G401.6 (cell line): Measurements from ENCODE around the gene SLC44A1.

ENCODE experiments used
- FAIRE-seq: peaks from 2 replicates; lab custom pipeline; 2012; peaks lifted over from hg19 to GRCh38; lab: Jason Lieb, UNC

Gene SLC44A1

DNA sequence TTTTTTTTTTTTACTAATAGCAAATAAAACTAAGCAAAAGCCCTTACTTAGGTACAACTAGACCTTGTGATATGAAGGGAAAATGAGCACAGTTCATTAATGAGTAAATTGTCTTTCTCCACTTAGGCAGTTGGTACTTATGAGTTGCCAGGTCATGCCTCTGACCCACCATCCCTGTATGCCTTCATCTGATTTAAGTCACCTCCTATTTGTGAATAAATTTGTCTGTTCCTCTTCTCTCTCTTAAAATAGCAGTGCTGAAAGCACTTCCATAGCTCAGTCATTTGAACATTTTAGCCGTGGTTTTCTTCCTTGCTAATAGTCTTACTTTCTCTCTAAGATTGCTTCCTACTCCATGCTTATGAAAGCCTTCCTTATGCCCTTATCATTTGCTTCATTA is 61.4 kb downstream of the SLC44A1 start:
- FAIRE-seq: no peak

DNA sequence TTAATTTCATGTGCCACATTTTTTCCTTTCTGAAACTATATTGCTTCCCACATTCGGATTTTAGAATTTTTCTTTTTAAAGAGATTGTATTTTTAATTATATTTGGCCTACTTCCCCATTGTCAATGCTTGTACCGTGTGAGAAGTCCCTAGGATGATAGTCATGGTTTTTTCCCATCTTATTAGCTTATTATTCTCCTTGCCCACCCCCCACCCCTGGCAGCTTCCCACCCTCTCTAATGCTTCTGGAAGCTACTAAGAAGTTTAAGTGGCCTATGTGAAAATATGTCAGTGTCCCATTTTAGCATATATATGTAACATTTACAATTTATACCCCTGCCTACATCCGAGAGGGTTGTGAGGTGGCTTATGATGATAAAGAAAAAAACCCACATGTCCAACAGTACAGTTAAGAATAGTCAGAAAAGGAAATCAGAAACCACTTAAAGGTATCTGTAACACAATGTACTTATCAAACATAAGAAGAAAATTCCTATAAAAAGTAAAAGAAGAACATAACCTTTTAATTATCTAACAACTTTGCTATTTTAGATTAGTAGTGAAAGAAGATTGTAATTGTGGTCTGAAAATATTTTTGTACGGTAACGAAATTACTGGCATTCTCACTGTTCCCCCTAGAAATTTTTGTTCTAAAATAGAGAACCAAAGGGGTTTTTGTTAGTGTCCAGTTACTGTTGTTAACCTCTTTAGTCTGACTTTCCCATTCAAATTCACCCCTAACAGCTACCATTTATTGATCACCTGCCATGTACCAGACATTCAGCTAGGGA is 62.1 kb downstream of the SLC44A1 start:
- no peak for FAIRE-seq

DNA sequence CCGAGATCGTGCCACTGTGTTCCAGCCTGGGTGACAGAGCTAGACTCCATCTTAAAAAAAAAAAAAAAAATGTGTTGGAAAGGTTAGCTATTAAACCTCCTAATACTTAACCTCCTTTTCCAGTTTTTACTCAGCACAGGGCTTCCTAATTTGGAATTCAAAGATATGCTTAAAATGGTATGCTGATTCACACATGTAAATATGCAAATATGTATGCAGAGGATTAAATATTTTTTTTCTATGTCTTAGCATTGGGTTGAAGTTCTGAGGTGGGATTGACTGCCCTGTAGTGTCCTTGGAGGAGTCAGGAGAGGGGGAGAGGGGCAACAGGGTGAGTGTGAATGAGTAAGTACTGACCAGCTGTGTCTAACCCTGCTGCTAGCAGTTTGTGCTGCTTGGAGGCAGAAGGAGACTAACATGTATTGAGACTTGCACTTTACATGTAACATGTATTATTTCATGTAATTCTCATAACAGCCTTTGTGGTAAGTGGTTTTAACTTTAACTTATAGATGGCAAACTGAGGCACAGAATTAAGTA is 63.2 kb downstream of the SLC44A1 start:
- FAIRE-seq: no peak

DNA sequence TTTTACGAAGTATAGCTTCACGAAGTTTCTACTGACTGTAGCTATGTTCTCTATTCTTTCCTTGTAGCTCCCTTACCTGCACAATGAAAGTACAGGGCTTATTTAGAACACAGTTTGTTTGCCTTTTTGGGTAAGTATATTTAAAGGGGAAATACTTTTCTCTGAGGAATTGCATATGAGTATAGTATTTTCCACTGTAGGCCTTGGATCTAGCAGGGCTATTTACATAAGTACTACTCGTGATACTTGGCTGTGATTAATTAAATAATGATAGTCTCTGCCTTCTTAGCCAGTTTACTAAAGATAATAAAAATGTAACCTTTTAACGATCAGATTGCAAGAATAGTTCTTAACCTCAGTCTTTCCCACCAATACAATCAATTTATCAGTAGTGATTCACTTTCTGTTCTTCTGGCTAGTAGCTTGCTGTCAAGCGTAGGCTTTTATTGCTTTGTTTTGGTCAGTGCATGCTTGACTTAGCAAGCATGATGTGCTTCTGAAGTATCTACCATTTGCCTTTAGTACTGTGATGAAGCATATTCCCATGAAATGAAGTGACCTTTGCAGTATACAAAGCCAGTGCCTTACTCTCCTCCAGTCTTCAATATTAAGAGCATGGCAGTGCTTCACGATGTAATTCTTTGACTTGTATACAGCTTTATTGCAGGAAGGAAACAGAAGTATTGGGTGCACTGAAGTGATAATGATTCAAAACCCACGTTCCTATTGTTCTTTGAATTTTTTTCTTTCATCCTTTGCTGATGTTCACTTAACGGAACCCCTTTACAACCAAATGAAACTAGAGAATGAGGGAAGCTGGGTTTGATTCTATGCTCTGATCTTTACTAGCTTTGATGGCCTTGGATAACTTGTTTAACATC is 64.2 kb downstream of the SLC44A1 start:
- FAIRE-seq: no peak

DNA sequence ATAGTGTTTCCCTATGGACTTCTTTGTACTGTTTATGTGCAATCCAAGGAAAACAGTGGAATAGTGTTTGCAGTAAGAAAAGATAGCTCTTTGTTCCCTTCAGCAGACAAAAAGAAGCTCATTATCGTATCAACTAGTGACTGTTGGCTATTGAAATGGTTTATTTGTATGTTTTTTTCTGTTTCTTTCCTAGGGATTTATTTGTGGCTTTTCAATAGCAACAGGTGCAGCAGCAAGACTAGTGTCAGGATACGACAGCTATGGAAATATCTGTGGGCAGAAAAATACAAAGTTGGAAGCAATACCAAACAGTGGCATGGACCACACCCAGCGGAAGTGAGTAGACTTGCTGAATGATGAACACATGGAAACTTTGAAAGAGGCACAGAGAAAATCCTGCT is 65.1 kb downstream of the SLC44A1 start:
- no peak for FAIRE-seq

DNA sequence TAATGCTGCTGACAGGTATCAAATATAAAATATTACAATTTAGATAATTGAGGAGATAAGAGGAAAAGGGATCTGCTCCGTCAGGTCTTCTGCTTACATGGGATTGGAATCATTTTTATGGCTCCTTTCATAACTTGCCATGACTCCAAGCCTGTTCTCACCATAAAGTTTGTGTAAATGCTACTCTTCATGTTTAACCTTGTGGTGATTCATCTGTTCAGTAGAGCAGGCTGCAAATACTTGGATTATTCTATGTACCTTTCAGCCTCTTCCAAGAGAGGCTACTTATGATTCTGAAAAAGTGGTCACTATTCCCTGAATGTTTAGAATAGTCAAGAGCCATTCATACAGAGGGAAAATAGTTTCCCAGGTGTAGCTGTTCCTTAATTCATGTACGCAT is 66.9 kb downstream of the SLC44A1 start:
- FAIRE-seq: no peak

DNA sequence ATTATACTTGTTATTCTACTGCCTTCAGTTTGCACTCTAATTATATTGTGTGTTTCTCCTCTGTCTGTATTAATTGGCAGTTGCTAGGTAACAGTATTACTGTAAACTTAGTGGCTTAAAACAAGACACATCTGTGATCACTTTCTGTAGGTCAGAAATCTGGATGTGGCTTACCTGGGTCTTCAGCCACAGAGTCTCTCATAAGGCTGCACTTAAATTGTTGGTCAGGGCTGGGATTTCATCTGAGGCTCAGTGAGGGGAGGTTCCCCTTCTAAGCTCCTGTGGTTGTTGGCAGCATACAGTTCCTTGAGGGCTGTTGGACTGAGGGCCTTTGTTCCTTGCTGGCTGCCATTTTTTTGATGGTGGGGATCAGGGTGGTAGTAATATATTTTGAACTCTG is 68.8 kb downstream of the SLC44A1 start:
- FAIRE-seq: no peak

DNA sequence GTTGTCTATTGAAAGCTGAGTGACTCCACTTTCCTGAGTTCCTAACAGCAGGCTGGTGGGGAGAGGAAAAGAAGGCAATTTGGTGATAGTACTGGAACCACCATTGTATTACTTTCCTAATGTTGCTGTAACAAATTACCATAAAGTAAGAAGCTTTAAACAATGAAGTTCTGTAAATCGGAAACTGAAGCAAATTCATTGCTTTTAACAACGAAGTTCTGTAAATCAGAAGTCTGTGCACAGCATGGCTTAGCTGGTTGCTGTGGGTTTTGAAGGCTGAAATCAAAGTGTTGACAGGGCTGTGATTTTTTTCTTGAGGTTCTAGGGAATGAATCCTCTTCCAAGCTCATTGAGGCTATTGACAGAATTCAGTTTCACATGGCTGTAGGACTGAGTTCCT is 72.3 kb downstream of the SLC44A1 start:
- no peak for FAIRE-seq

DNA sequence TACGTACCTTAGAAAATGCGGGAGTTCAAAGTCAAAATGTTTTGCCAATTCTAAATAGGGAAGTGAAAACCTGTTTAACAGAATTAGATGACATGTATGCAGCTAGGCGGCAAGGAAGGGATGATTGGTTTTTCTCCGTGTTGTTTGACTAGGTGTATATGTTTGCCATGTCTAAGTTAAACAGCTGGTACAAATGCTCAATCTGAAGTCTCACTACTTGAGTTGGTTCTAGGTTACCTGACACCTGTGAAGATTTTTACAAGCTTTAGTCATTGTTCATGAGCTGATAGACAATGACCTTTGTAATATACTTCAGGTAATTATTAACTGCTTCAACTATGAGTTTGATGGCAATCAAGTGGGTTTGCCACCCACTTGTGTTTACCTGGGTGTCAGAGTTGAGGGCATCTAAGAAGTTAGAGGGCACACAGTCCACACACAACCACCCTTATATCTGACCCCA is 74.3 kb downstream of the SLC44A1 start:
- no peak for FAIRE-seq

DNA sequence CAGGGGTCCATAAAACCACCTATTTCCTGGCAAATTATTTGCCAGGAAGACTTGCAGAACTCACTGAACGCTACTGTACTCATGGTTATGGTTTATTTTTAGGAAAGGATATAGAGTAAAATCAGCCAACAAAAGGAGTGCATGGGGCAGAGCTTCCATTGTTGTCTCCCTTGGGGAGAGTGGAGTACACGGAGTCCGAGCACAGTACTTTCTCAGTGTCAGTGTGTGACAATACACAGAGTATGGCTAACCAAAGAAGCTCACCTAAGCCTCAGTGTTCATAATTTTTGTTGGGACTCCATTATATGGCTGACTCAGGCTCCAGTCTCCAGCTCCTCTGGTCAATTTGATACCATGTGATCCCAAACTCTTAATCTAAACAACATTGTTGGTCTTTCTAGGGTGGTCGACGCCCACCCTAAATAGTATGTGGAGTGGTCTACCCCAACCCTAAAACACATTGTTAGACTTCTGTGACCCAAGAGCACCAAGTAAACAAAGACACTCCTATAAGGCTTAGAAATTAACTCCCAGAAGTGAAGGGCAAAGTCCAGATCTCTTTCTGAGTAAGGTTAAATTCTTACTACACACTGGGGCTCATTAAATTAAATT is 74.9 kb downstream of the SLC44A1 start:
- no peak for FAIRE-seq

DNA sequence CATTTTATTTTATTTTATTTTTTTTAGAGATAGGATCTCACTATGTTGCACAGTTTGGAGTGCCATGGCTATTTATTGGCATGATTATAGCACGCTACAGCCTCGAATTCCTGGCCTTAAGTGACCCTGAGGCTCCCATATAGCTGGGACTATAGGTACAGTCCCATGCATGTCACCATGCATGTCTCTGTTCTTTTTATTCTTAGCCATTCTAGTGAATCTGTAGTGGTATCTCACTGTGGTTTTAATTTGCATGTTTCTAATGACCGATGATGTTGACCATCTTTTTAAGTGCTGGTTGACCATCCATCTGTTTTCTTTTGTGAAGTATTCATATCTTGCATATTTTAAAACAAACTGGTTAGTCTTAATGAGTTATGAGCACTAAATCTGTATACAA is 76.1 kb downstream of the SLC44A1 start:
- FAIRE-seq: no peak

DNA sequence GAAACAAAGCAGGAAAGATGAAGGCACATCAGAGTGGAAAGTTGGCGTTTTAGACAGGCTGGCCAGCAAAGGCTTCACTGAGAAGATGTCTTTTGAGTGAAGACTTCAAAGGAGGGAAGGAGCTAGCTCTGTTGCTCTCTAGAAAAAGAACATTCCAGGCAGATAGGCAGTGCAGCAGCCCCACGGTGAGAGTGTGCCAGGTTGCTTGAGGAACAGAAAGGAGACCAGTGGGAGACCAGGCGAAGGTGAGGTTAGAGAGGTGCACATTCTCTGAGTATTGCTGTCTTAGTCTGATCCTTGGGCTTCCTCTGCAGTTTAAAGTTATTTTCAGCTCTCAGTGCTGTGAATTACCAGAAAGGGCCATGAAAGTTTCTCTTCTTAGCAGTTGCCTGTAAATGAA is 83.8 kb downstream of the SLC44A1 start:
- FAIRE-seq: no peak

DNA sequence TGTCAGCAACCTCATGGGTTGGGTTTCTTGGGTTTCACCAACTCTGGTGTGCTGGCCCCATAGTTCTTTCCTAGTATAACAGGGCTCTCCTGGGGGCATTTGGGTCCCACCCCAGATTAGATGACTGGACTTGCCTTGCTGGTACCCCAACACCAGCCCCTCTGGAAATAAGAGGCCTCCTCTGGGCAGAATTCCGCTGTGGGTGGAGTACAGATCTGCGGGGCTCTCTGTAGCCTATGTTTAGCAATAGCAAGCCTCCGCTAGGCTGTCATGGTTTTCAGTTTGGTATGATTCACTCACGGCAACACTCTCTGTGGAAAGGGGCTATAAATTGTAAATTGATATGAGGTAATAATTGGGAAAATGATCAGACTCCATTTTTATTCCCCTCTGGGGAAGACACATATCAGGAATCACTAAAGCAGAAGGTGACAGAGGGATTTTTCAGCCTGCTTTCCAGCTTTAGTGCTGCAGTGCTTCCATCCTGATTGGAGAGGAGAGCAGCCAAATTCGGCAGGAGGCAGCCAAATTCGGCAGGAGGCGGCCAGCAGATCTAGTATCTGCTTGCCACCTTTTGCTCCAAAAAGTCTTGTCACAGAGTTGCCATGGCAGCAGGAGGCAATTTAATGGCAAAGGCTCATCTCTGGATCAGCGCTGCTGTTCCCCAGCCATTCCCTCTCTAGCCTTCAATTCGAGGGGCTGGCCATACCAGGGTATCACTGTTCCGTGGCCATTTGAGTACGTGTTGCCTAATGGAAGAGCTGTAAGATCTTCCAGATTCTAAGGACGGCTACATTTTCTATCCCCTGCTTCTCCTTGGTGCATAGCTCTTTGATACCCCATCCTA is 84.6 kb downstream of the SLC44A1 start:
- no peak for FAIRE-seq

DNA sequence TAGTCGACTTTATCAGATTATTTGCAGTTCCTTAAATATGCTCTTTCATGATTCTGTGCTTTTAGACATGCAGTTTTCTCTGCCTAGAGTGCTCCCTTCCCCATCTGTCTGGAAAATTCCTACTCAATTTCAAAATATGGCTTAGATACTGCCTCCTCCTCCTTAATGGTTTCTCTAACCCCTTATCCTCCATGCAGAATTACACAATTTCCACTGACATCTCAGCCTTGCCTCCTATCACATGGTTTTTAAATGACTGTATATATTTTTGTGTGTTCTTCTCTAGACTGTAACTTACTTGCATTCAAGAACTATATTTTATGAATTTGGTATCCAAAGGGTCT is 85.2 kb downstream of the SLC44A1 start:
- FAIRE-seq: no peak

DNA sequence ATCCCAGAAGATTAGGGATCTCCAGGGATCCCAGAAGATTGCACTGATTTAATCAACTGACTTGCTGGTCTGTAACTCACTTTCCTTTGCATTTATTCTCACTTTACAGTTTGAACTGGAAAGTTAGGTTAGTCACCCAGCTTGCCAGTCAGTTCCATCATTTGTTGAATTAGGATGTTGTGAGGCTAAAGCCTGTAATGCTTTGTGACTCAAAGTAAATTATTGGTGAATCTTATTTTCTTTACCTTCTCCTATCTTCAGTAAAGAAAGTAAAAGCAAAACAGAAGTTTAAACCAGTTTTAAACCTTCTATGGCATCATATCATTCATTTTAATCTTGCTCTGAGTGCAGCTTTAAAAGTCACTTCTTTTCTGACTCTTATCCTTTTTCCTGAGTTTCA is 85.8 kb downstream of the SLC44A1 start:
- no peak for FAIRE-seq

DNA sequence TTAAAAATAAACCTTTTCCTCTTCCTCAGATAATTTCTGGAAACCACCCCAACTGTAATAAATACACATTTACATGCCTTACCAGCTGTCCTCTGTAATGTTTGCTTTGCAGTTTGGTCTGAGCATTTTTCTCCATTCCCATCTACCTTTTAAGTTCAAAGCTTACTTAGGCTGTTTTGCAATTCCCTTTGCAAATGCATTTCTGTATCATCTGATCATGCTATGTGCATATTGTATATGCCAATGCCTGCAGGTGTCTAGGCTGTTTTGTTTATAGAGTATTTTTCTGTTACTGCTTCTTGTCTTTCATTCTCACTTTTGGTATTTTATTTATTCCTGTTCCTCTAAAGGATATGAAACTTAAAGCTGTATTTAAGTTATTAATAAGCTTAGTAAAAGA is 86.3 kb downstream of the SLC44A1 start:
- FAIRE-seq: no peak

DNA sequence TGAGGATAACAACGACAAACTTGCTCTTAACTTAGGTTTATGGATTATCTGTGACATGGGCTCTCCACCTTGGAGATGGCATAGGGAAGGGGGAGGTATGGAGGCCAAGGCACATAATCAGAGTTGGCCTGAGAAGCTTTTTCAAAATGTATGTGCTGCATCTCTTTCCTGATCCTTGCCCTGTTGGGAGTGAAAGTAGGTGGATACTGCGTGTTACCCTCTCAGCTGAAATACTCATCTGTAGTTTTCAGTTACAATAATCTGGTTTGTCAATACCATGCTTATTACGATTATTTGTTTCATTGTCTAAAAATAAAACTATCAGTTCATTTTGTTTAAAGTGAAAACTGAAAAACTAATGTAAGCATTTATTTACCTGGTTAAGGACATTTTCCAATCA is 86.7 kb downstream of the SLC44A1 start:
- FAIRE-seq: no peak

DNA sequence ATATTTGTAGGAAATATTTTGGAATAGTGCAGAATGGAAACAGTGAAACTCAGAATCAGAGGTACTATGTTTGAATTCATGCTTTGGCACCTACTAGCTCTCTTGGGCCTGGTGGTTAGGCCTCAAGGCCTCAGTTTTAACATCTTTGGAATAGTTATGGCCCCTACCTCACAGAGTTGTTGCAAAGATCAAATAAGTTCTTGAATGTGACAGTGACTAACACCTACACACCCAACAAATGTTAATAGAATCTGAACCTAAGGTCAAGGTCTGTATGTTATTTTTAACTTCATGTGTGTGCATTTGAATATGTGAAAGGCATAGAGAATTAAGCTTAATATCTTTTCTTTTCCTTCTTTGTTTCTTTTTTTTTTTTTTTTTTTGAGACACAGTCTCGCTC is 87.3 kb downstream of the SLC44A1 start:
- no peak for FAIRE-seq

DNA sequence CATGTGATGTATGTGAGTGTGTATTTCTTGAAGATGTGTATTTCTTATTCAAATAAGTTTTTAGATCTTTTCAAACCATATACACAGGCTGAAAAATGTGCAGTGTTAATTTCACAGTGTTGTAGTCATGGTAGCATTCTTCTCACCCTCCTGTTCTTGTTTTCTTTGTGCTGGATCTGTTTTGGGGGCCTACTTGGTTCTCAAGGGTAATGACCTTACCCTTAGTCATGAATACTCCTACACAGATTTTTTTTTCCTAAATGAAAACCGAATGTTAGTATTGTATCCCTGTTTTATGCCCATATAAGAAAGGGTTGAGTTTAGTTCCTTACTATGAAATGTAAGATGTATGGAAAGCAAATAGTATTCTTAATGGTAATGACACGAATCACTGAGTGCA is 88.0 kb downstream of the SLC44A1 start:
- FAIRE-seq: no peak

DNA sequence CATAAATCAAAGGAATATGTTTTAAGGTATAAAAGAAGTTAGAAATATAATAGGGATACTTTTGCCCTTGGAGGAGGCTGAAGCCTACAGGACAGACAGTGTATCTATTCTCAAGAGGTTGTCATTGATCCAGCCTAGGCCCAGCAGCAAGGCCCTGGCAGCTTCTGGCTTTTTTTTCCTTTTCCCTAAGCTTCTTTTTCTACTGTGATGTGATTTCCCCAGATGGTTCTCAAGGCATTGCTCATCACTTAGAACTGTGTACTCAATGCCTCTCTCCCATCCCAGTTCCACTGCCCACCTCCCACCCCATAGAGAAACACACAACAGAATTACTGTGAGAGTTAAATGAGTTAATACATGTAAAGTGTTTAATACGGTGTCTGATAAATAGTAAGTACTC is 88.6 kb downstream of the SLC44A1 start:
- FAIRE-seq: no peak

DNA sequence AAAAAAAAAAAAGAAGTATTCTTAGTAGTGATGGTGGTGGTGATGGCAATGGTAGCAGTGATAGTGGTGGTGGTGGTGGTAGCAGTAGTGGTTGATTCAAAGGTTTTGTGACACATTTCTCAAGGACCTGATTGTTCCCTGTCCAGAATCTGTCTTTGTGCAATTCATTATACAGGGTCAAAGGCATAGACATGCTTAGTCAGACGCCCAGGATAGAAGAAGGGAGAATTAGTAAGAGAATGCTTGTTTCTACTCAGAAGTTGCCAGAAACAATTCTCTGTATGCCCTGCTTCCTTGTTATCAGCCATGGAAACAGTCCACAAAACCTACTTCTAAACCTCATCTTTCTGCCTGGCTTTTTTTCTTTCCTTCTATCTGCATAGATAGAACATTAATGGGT is 89.4 kb downstream of the SLC44A1 start:
- FAIRE-seq: no peak

DNA sequence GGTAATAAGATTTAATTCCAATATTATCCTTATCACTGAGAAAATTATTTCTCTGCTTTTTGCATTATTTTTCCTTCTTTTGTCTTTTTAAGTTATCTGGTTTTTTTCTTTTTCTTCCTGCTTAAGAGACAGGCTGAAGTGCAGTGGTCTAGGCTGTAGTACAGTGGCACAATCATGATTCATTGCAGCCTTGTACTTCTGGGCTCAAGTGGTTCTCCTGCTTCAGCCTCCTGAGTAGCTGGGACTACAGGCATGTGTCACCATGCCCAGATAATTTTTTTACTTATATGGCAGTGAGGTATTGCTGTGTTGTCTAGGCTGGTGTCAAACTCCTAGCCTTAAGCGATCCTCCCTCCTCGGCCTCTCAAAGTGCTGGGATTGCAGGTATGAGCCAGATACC is 93.9 kb downstream of the SLC44A1 start:
- no peak for FAIRE-seq
